Fibroblast of skin of right quadriceps (primary cell): Measurements from ENCODE around the gene ZDHHC11B.

ENCODE experiments used
- DNase-seq: peaks from one replicate; pipeline ENCODE4 v3.0.0-alpha.2; 2013

ZDHHC11B gene

DNA sequence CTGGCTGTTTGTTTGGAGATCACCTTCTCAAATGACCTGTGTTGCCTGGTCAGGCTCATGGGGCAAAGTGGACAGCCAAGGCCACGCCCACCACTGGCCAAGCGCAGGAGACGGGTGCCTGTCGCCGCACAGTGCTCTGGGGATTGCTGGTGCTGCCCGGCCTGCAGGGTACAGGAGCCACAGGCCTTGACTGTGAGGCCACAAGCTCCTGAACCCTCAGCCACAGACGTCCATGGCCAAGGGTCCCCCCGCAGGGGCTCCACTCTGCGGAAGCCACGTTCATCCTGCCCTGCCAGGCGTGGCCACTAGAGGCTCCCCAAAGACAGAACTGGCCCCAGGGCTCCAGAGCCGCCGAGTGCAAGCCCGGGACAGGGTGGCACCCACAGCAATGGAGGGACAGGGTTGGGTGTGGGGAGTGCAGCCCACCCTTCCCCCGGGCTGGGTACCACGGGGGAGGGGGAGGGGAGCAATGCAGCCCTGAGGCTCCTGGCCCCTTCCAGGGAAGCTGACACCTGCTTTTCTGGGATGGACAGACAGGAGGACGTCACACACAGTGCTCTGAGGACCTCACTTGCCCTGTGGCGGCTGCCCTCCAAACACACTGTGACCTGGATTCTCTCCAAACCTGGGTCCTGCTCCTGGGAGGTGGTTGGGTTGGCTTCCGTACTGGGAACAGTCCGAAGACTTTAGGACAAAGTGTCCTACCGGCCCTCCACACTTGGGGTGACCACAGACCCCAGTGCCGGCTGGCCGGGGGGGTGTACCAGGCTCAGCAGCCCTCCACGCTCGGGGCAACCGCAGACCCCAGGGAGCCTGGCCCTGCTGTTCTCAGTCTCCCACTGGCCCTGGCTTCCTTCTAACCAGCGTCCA lies 112.8 kb downstream of the ZDHHC11B start:
- DNase-seq, result peak; percentile 43

DNA sequence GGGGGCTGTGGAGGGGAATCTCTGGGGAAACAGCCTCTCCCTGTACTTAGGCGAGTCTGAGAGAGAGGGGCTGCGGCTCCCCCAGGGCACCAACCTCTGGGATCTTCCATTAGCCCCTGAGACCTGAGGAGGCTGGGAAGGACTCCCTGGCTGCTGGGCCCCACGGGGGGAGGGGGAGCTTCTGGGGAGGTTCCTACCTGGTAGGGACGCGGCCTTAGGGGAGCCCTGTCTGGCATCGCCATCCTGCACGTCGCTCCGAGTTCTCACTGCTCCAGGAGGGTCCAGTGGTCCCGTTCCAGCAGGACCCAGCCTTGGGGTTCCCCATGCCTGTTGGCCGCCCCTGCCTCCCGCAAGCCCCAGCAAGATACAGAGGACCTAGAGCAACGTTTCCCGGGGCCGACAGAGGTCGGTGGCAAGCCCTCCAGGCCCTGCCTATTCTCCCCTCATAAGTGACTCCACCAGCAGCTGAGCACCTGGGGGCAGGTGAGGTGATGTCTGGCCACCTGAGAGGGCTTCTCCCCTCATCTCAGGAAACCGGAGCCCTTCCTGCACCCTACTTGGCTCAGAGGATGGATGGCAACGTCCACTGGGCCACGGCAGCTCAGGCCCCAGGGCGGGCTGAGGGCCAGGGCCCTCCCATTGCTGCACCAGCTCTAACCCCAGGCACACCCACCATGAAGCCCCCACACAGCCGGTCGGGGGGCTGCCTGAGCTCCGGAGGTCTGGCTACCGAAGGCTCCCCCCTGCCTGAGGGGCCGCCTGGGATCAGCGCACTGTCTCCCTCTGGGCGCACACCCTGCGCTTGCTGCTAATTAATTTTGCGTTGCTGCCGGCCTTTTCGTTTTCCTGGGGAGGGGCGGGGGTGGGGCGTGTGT lies 113.9 kb downstream of the ZDHHC11B start:
- DNase-seq, result no peak

DNA sequence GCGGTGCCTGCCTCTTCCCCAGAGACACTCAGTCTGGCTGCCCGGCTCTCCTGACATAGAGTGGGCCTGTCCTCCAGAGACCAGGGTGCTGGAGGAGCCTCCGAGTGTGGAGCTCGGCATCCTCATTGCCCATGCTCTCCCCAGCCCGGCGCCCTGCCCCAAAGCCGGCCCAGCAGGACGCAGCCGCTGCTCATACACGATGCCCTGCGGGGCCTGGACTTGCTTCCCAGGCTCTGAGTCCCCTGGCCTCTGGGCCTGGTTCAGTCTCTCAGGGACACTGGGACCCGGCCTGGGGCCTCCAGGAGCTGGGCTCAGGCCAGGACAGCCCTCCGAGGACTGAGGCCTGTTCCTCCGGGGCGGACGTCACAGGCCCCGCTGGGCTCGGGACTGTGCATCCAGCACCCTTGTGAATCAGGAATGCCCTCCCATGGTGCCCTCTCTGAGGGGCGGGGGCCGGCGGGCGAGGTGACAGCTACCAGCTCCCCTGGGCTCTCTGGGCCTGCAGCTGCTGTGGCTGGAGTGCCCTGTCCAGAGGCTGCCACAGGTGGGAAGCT lies 114.6 kb downstream of the ZDHHC11B start:
- DNase-seq, result no peak

DNA sequence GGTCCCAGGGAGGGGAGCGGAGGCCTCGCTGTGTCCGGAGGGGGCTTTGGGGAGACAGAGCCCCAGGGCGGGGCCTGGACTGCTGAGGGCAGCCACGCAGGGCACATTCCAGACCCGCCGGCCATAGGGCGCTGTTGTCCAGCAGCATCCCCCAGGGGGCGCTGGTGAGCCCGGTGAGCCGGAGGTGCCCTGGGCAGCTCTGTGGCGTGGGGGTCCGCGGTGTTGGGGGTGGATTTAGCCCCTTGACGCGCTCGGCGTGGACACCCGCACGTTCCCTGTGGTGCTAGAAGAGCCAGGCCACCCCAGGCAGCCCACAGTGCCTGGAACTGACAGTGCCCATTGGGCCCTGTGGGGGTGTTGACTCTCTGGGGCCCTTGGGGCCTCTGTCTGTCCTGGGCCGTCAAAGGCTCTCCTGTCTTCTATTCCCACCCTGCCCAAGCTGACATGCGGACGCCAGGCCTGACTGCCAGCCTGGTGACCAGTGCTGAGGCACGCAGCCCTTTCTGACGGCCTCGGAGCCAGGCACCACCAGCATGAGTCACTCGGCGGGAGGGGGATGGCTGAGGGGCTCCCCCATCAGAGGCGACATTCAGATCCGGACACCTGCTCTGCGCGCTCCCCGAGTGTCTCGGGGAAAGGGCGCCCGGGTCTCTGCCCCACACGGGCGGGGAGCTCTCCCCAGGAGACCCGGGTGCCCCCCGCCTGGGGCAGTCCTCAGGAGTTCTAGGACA lies 115.3 kb downstream of the ZDHHC11B start:
- DNase-seq, result no peak

DNA sequence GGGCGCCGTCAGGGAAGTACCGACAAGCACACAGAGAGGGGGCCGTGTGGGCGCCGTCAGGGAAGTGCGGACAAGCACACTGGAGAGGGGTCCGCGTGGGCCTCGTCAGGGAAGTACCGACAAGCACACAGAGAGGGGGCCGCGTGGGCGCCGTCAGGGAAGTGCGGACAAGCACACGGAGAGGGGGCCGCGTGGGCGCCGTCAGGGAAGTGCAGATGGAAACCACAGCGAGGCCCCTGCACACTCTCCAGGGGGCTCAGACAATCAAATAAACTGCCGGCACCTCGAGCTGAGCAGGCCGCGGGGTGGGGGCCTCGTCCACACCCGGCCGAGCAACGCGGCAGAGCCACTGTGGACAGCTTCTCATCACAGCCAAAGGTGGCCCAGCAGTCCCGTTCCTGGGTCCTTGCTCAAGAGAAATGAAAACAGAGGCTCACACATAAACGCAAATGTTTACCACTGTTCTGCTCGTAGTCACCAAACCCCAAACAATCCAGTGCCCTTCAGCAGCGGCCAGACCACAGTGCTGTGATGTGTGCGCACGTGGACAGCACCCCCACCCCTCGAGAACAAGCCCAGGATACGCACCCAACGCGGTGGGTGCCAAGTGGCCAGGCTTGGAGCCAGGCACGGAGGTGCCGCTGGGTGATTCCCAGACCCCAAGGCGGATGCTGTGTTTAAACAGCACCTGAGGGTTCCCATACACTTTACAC lies 116.1 kb downstream of the ZDHHC11B start:
- no peak for DNase-seq

DNA sequence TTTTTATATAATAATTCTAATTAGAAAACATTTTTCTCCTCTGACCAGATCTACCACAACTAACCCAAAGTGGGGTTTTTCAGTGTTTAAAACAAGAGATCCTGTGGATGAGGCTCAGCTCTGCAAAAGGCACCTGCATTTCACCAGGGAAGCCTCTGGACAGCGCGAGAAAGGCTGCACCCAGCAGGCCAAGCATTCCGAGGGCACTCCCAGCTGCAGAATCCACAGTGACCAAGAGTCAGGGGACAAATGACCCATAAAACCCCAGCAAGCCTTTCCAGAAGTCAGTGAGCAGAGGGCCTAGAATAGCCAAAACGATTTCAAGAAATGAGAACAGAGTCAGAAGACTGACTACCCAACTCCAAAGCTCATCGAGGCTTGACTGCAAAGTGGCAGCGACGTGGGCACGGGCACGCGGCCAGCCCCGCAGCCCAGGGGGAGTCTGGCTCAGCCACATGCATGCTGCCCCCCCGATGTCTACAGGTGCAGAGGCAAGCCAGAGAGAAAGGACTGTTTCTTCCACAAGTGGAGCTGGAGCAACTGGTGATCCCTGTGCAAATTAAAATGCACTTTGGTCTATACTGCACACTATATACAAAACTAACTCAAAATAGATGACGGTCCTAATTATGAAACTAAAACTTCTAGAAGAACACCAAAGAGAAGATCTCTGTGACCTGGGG lies 117.6 kb downstream of the ZDHHC11B start:
- DNase-seq, result no peak

DNA sequence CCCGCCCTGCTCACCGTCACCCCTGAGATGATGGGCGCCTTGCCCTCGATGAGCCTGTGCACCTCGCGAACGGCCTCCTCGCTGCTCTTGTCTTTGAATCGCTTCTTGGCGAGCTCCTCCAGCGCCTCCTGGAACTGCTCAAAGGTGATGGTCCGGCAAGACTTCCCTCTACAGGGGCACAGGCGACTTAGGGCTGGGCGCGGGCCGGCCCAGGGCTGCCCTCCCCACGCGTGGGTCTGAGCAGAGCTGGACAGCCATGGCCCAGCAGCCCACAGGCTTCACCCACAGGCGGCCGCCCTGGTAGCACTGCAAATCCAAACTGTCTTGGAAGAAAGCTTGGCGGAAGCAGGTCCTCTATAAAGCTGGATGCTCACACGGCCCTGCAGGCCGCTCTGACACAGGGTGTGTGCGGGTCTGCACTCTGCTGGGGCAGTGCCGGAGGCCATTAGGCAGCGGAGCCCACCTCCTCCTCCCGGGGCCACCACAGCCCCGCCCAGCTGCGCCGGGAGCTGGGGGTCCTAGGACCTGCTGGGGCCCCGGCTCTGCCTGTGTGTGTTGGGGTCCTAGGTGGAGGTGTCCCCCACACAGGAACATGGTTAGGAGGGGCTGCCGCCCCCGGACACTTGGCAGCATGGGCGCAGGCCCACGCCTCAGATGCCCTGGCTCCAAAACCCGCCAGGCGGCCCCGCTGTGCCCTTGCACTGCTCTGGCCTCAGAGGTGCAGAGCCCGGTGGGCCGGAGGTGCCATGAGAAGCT lies 118.4 kb downstream of the ZDHHC11B start:
- no peak for DNase-seq

DNA sequence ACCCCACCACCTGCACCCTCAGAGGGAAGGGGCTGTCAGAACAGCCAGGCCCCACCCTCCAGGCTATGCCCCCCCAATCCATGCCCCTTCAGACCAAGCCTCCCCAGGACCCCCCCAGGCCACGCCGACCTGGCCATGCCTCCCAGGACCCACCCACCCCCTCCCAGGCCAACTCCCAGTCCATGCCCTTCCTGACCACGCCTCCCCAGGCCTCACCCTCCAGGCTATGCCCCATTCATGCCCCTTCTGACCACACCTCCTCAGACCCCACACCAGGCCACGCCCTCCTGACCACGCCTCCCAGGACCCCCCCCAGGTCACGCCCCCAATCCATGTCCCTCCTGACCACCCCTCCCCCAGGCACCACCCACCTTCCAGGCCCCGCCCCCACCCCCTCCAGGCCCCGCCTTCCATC lies 119.0 kb downstream of the ZDHHC11B start:
- no peak for DNase-seq

DNA sequence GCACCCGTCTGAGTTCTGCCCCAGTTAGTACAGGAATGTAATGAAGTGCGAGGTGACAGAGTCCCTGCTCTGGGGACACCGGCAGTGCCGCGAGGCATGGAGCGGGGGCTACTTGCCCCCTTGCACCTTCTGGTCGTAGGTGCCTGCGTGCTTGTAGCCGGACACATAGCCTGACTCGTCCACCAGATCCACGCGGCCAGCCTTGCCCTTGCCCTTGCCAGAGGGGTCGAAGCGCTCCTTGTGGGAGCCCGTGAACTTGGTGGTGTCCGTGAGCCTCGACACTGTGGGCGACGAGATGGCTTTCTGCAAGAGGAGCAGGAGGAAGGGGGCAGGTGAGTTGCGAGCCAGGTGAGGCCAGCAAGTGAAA lies 119.6 kb downstream of the ZDHHC11B start:
- DNase-seq, result no peak

DNA sequence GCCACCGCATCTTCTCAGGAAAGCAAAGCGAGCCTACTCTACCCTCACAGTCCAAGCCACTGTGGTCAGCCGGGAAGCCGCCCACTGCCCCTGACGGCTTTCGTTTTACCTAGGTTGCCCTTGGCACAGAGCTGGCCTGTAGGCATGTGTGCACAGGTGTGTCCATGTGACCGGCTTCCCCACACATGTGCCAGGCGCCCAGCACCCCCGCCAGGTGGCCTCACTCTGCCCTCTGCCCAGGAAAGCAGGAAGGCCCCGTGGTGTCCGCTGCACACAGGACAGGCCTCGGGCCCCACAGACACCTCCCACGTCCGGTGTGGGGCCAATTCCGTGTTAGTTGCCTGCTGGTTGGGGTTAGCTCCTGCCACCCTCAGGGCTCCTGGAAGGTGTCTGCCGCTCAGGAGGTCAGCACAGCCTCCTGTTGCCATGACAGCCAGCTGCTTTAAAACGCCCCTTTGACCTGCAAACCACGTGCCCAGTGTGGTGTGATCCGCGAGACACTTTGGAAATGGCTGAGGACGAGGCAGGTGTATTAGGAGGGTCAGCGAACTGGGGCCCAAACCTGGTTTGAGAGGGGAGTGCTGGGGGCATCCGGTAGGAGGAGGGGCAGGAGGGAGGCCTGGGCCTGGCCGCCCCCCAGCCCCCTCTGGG lies 120.1 kb downstream of the ZDHHC11B start:
- DNase-seq, result no peak

DNA sequence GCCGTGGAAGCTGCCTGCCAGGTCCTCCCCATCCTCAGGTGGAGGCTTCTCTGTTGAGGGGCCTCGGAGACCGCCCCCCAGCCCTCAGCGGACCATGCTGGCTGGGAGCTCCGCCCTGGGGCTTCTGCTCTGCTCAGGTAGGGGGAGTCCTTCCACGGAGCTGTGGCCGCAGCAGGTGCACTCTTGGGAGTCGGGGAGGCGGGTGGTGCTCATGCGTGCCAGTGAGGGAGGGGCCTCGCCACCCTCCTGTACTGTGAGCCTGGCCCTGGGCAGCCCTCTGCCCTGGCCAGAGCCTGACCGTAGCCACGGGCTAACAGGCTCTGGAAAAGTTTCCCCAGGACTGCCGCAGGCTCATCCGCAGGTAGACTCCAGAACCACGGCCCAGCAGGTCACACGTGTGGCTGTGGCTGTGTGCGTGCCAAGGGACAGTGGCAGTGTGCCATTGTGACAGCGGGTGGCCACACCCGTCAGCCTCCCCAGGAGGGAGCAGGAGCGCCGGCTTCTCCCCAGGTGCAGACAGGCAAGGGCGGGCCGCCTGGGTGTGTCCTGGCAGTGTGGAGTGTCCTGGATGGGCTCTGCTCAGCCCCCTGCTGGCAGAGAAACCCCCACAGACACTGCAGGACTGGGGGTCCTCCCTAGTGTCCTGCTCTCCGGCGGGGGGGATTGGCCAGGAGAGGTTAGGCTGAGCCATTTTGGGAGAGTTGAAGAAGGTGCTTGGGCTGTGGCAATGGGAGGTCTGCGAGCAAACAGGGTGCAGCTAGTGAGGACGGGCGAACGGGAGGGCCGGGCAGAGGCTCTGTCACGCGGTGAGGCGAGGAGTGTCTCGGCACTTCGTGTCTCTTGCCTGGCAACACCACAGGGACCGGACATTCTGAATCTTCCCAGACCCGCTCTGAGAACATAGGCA lies 120.8 kb downstream of the ZDHHC11B start:
- DNase-seq, result no peak

DNA sequence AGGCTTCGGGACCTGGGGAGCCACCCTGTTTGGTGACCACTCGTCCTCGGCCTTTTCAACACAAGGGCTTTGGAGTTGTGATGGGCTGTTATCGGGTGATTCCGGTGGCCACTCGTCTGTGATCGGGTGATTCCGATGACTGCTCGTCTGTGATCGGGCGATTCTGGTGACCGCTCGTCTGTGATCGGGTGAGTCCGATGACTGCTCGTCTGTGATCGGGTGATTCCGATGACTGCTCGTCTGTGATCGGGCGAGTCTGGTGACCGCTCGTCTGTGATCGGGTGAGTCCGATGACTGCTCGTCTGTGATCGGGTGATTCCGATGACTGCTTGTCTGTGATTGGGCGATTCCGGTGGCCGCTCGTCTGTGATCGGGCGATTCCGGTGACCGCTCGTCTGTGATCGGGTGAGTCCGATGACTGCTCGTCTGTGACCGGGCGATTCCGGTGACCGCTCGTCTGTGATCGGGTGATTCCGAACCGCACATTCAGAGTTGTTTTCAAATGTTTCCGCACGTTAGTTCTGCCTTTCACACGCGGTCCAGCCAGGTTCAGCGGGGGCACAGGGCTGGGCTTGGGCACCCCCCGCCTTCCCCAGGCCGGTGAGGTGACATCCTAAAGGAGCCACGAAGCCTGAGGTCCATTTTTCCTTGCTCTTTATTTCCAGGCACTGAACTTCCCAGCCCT lies 121.6 kb downstream of the ZDHHC11B start:
- no peak for DNase-seq

DNA sequence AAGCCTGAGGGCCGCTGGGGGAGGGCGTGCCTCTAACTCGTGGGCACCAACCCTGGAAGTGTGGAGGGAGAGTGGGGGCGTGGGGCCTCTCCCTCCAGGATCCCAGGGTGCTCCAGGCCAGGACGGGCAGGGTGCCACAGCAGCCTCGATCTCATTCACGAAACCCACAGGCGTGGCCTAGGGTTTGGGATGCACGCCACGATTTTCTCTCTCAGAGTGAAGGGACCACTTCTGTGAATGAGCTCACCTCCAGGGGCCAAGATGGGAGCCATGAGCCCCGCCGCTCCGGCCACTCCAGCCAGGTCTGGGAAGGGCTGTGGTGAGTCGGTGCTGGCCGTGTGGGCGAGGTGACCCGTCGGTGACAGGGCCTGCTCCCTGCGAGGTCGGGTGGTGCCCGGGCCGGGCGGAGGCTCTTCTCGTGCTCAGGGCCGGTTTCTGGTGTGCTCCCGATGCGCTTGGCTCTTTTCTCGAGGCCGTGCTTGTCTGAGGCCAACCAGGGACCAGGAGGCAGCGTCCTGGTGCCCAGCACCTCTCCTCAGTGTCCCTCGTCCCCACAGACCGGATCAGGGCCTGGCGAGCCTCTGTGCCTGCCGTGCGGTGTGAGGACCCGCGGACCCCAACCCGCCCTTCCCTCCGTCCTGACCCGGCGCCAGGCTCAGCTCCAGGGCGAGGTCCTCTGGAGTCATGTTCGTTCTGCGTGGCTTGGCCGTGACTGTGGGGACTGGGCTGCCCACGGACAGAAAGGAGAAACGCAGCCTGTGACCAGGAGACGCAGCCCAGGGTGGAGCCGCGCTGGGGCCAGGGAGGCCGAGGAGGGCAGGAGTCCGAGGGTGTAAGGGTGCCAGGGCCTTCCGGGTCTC lies 122.4 kb downstream of the ZDHHC11B start:
- no peak for DNase-seq

DNA sequence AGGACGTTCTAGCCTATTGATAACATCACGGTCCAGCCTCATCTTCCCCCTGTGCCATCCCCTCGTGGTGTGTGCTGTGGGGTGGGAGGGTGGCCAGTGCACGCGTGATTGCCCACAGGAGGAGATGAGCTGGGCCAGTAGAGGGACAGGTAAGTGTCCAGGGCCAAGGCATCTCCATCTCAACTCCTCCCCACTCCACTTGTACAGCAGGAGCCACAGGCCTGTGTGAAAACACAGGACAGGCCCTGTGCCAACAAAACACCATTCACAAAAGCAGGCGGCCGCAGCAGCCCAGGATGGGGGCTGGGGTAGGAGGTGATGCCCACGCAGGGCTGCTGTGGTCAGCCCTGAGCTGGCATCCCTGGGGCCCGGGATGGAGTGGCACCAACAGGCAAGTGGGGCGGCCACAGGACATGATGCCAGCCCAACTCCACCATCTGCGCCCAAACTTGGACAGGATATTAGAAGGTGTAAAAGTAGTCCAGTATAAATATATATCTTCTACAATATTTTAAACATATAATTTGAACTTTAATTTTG lies 124.0 kb downstream of the ZDHHC11B start:
- DNase-seq, result no peak
